ENCODE results near the gene ECT2L. TPM values are rescaled to one million over a fixed set of nuclear protein-coding genes. Genes with fewer than 3 reads are reported as not detected.

ECT2L gene
- total and polyA plus RNA-seq, 8 donors, result 0.63 to 3.3 (median 1.8) TPM; not detected in 1

DNA sequence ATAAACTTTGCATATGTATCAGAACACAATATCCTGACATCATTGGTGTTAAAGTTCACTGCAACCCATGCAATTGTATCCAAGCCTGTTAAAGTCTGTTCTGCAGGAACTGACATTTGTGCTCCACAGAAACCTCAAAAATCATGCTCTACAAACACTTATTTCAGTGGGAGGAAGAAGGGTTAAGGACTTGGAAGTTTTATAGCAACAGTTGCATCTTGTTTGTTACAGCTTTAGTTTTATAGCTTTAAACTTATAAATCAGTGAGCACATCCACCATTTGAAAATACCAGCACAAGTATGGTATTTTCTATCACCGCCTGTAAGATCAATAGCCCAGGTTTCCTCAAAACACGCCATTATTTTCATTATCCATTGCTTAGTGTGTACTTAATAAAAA lies 884 bp downstream of the ECT2L start:
- Histone ChIP-seq H3K4me3 (no peak overlapping the region), H3K27ac (no peak overlapping the region)

DNA sequence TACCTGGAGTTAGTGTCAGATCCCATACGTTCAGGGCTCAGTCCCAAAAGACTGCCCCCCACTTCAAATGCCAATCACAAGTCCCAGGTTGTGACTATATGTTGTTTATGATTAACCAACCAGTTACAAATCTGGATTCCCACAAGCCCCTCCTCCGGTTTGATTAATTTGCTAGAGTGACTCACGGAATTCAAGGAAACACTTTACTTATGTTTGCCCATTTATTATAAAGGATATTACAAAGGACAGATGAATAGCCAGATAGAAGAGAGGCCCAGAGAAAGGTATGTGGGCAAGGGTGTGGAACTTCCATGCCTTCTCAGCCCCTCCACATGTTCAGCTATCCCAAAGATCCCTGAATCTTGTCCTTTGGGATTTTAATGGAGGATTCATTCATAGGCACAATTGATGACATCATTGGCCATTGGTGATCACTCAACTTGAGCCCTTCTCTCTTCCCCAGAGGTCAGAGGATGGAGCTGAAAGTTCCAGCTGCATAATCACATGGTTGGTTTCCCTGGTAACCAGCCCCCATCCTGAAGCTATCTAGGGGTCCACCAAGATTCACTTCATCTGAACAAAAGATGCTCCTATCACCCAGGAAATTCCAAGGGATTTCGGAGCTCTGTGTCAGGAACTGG lies 2.0 kb downstream of the ECT2L start:
- TF ChIP-seq, protein P1, sequence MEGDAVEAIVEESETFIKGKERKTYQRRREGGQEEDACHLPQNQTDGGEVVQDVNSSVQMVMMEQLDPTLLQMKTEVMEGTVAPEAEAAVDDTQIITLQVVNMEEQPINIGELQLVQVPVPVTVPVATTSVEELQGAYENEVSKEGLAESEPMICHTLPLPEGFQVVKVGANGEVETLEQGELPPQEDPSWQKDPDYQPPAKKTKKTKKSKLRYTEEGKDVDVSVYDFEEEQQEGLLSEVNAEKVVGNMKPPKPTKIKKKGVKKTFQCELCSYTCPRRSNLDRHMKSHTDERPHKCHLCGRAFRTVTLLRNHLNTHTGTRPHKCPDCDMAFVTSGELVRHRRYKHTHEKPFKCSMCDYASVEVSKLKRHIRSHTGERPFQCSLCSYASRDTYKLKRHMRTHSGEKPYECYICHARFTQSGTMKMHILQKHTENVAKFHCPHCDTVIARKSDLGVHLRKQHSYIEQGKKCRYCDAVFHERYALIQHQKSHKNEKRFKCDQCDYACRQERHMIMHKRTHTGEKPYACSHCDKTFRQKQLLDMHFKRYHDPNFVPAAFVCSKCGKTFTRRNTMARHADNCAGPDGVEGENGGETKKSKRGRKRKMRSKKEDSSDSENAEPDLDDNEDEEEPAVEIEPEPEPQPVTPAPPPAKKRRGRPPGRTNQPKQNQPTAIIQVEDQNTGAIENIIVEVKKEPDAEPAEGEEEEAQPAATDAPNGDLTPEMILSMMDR (IDR thresholded peaks at IDR 0.05), result no peak
- ATAC-seq (no peak), DNase-seq (no peak)
- Histone ChIP-seq H3K4me3 (no peak overlapping the region), H3K27me3 (peaks cover 0 to 15% of the 10 kb centered on the region in 2 donors), H3K9me3 (no peaks in the 10 kb centered on the region), H3K27ac (no peak overlapping the region), H3K4me1 (peaks cover 0 to 3% of the 10 kb centered on the region in 2 donors), H3K36me3 (no peaks in the 10 kb centered on the region)
- intact Hi-C loops (cut with DNase I), result no loop called here

More for the DNA sequence above, 884 bp downstream of the ECT2L start:
- H3K36me3 ChIP-seq, result peaks cover 0 to 5% of the 10 kb centered on the region in 2 donors
- DNase-seq, result no peak
- no peaks in the 10 kb centered on the region for H3K9me3 ChIP-seq
- peaks cover 0 to 15% of the 10 kb centered on the region in 2 donors for H3K27me3 ChIP-seq
- TF ChIP-seq, protein P1 (IDR thresholded peaks at IDR 0.05), result no peak
- ATAC-seq, result no peak
- intact Hi-C loops (cut with DNase I), result no loop called here
- peaks cover 0 to 3% of the 10 kb centered on the region in 2 donors for H3K4me1 ChIP-seq

DNA sequence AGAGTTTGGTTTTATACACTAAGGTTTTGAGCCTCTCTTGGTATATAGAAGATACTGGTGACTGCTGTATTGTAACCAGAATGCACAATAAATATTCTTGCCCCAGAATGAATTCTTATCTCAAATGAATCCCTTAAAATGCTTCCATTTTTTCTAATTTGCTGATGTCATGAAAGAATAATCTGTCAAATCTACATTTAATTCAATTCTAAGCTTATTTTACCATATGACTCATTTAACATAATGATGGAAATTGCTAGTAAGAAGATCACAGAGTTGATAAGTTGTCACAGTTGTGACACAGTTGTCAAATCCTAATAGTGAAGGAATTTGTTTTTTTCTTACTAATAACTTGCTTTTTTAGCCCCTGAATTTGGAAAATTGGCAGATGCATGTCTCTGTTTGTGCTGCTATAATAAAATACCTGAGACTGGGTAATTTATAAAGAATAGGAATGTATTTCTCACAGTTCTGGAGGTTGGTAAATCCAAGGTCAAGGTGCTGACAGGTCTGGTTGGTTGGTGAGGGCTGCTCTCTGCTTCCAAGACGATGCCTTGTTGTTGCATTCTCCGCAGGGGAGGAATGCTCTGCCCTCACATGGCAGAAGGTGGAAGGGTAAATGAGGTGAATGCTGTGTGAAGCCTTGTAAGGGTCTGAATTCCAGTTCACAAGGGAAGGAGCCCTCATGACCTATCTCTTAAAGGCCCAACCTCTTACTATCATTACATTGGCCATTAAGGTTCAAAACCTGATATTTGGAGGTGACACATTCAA lies 4.7 kb downstream of the ECT2L start:
- TF ChIP-seq, protein P1 (IDR thresholded peaks at IDR 0.05), result no peak
- H3K36me3 ChIP-seq, result no peaks in the 10 kb centered on the region
- intact Hi-C loops (cut with DNase I), result no loop called here
- no peak overlapping the region for H3K27ac ChIP-seq
- DNase-seq (no peak), ATAC-seq (no peak)
- H3K9me3 ChIP-seq, result no peaks in the 10 kb centered on the region
- no peak overlapping the region for H3K4me3 ChIP-seq
- H3K4me1 ChIP-seq, result peaks cover 0 to 3% of the 10 kb centered on the region in 2 donors
- peaks cover 0 to 12% of the 10 kb centered on the region in 2 donors for H3K27me3 ChIP-seq

DNA sequence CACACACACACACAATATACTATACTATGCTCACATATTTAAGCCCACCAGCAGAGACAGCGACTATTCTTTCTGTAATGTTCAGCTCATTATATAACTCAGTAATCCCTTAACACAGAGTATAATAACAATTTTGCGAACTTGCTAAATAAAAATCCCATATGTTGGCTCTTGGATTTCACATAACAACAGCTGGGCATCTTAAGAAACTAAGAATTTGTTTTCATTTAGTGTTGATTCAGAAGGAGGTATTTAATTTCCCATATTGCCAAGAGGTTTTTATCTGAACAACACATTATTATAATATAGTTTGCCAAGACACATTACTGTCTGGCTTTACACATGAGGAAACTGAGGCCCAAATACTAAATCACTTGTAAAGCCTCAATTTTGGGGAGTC lies 7.4 kb downstream of the ECT2L start:
- Histone ChIP-seq H3K36me3 (no peaks in the 10 kb centered on the region), H3K27ac (no peak overlapping the region), H3K27me3 (no peaks in the 10 kb centered on the region), H3K4me3 (no peak overlapping the region), H3K4me1 (no peaks in the 10 kb centered on the region), H3K9me3 (no peaks in the 10 kb centered on the region)
- TF ChIP-seq, protein P1 (IDR thresholded peaks at IDR 0.05), result no peak
- intact Hi-C loops (cut with DNase I), result no loop called here
- ATAC-seq, result no peak
- DNase-seq, result peak in 2 of 4 donors; percentile 83 to 86

DNA sequence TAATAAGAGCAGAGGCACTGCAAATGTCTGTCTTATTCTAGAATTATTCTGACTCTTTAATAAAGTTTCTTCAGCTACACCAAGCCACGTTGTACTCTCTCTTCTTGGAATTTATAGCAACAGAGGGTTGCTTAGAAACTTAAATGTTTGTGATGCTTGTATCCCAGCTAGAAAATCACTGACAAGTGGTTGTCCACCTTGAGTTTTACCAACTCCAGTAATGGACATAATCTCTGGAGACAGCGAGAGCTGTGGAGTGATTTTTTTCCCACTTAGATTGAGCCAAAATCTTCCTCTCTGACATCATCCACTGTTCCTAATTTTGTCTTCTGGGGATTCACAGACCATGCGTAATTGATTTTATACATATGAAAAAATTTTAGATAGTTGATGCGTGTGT lies 8.0 kb downstream of the ECT2L start:
- DNase-seq (peak in 1 of 4 donors; percentile 58), ATAC-seq (no peak)
- Histone ChIP-seq H3K27ac (no peak overlapping the region), H3K4me3 (no peak overlapping the region), H3K36me3 (no peaks in the 10 kb centered on the region), H3K9me3 (no peaks in the 10 kb centered on the region), H3K4me1 (no peaks in the 10 kb centered on the region), H3K27me3 (no peaks in the 10 kb centered on the region)
- intact Hi-C loops (cut with DNase I), result no loop called here
- TF ChIP-seq, protein P1 (IDR thresholded peaks at IDR 0.05), result no peak

Measured in left lung (tissue), 10 donors.